ENCODE results near the gene ATM. TPM values are rescaled to one million over a fixed set of nuclear protein-coding genes. Genes with fewer than 3 reads are reported as not detected.

ATM gene
- total and polyA plus RNA-seq, 2 experiments from 2014 or later = 7.5 to 43.0 TPM

GRCh38 chr11:108220721-108221336, 2.0 kb upstream of the ATM start:
- Histone ChIP-seq H3K36me3 (replicated peaks; ENCODE audit: insufficient read depth, low read depth) (no peaks in the 10 kb centered on the region), H3K27me3 (no peaks in the 10 kb centered on the region), H3K79me2 (peaks cover 82% of the 10 kb centered on the region), H4K20me1 (ENCODE audit: insufficient read depth, poor library complexity, severe bottlenecking) (no peaks in the 10 kb centered on the region), H3K27ac (peak overlapping the region; percentile 90), H3K4me3 (peak overlapping the region; percentile 54), H3K4me2 (peak overlapping the region; percentile 86), H3K4me1 (ENCODE audit: insufficient read depth) (peaks cover 13% of the 10 kb centered on the region), H3K9me2 (replicated peaks; ENCODE audit: insufficient read depth) (no peaks in the 10 kb centered on the region), H2AFZ (peak overlapping the region; percentile 47), H3K9me3 (ENCODE audit: low read depth) (no peaks in the 10 kb centered on the region)
- TF ChIP-seq CTCF (IDR thresholded peaks at IDR 0.05; ENCODE audit: poor library complexity) (peak; percentile 6), EZH2phosphoT487 (IDR thresholded peaks at IDR 0.05; ENCODE audit: low read depth, severe bottlenecking, unreplicated experiment) (no peak), EZH2 (IDR thresholded peaks at IDR 0.05; ENCODE audit: borderline replicate concordance) (no peak)
- no peak for DNase-seq (ENCODE audit: low spot score)
- WGBS (ENCODE audit: low lambda C conversion rate, missing lambda C conversion rate) = 49% methylated on average over 5 of the region's 5 CpGs

- no peak for DNase-seq (ENCODE audit: low spot score)
- H3K4me3 ChIP-seq = peak overlapping the region; percentile 54
- peaks cover 82% of the 10 kb centered on the region for H3K79me2 ChIP-seq
- H3K4me2 ChIP-seq = peak overlapping the region; percentile 86
- peaks cover 13% of the 10 kb centered on the region for H3K4me1 ChIP-seq (ENCODE audit: insufficient read depth)
- no peak for TF ChIP-seq EZH2 (IDR thresholded peaks at IDR 0.05; ENCODE audit: borderline replicate concordance)
- no peak for TF ChIP-seq EZH2phosphoT487 (IDR thresholded peaks at IDR 0.05; ENCODE audit: low read depth, severe bottlenecking, unreplicated experiment)
- TF ChIP-seq CTCF (IDR thresholded peaks at IDR 0.05; ENCODE audit: poor library complexity) = no peak
- peak overlapping the region; percentile 90 for H3K27ac ChIP-seq
- no peaks in the 10 kb centered on the region for H3K9me3 ChIP-seq (ENCODE audit: low read depth)
- H2AFZ ChIP-seq = peak overlapping the region; percentile 47
- no peaks in the 10 kb centered on the region for H3K27me3 ChIP-seq
- no peaks in the 10 kb centered on the region for H3K36me3 ChIP-seq (replicated peaks; ENCODE audit: insufficient read depth, low read depth)
- WGBS (ENCODE audit: low lambda C conversion rate, missing lambda C conversion rate) = 5% methylated on average over 12 of the region's 12 CpGs
- no peaks in the 10 kb centered on the region for H3K9me2 ChIP-seq (replicated peaks; ENCODE audit: insufficient read depth)
- H4K20me1 ChIP-seq (ENCODE audit: insufficient read depth, poor library complexity, severe bottlenecking) = no peaks in the 10 kb centered on the region
These were observed 1.5 kb upstream of the ATM start for GRCh38 chr11:108221371-108221770.

DNA sequence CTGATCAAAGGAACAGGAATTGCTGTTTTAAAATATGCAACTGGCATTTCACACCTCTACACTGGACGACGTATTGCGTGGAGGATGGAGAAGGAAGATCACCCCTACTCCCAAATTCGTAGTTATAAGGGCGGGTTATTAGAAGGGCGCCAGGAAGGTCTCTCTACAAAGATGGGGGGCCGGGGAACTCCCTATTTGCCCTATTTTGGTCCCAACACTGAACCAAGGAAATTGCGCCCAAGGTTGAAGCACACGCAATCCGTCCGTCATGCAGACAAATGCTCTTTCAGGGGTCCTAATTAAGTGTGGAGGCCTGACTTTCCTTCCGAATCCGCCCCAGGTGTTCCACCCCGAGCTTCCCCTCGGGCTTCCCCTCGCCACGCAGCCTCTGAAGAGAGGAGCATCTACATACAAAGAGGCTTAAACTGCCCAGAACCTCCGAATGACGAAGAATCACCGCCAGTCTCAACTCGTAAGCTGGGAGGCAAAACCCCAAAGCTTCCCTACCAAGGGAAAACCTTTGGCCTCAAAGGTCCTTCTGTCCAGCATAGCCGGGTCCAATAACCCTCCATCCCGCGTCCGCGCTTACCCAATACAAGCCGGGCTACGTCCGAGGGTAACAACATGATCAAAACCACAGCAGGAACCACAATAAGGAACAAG, 825 bp upstream of the ATM start:
- Histone ChIP-seq H4K20me1 (ENCODE audit: insufficient read depth, poor library complexity, severe bottlenecking) (no peaks in the 10 kb centered on the region), H3K79me2 (peaks cover 82% of the 10 kb centered on the region), H3K36me3 (replicated peaks; ENCODE audit: insufficient read depth, low read depth) (no peaks in the 10 kb centered on the region), H2AFZ (peak overlapping the region; percentile 47), H3K27me3 (no peaks in the 10 kb centered on the region), H3K4me1 (ENCODE audit: insufficient read depth) (peaks cover 13% of the 10 kb centered on the region), H3K27ac (peak overlapping the region; percentile 90), H3K9me3 (ENCODE audit: low read depth) (no peaks in the 10 kb centered on the region), H3K4me3 (peak overlapping the region; percentile 54), H3K4me2 (peak overlapping the region; percentile 86), H3K9me2 (replicated peaks; ENCODE audit: insufficient read depth) (no peaks in the 10 kb centered on the region)
- no peak for TF ChIP-seq EZH2 (IDR thresholded peaks at IDR 0.05; ENCODE audit: borderline replicate concordance)
- TF ChIP-seq EZH2phosphoT487 (IDR thresholded peaks at IDR 0.05; ENCODE audit: low read depth, severe bottlenecking, unreplicated experiment) = no peak
- no peak for TF ChIP-seq CTCF (IDR thresholded peaks at IDR 0.05; ENCODE audit: poor library complexity)
- WGBS (ENCODE audit: low lambda C conversion rate, missing lambda C conversion rate) = 2% methylated on average over 27 of the region's 29 CpGs
- no peak for DNase-seq (ENCODE audit: low spot score)

Data from hepatocyte (in vitro differentiated cells).